Glutamatergic neuron (in vitro differentiated cells): ENCODE data around the gene IRF7. TPM values are rescaled to one million over a fixed set of nuclear protein-coding genes. Genes with fewer than 3 reads are reported as not detected.

Source experiments
- DNase-seq: peaks from one replicate; pipeline ENCODE4 v3.0.0; 2022
- H3K27ac Mint-ChIP-seq: one replicate; pipeline ENCODE4 v1.8.0; 2020; ENCODE audit warnings: mild to moderate bottlenecking, mixed read lengths, inconsistent platforms; ENCODE audit not compliant: unreplicated experiment
- H3K27me3 Mint-ChIP-seq: one replicate; pipeline ENCODE4 v1.8.0; 2020; ENCODE audit warnings: mild to moderate bottlenecking, moderate library complexity, mixed read lengths, inconsistent platforms; ENCODE audit not compliant: unreplicated experiment
- H3K36me3 Mint-ChIP-seq: one replicate; pipeline ENCODE4 v1.8.0; 2020; ENCODE audit warnings: mild to moderate bottlenecking, mixed read lengths, inconsistent platforms; ENCODE audit not compliant: unreplicated experiment
- H3K4me1 Mint-ChIP-seq: one replicate; pipeline ENCODE4 v1.8.0; 2020; ENCODE audit warnings: mild to moderate bottlenecking, low read depth, mixed read lengths, inconsistent platforms; ENCODE audit not compliant: unreplicated experiment
- H3K4me3 Mint-ChIP-seq: one replicate; pipeline ENCODE4 v1.8.0; 2020; ENCODE audit warnings: mild to moderate bottlenecking, mixed read lengths, inconsistent platforms; ENCODE audit not compliant: unreplicated experiment
- H3K9me3 Mint-ChIP-seq: one replicate; pipeline ENCODE4 v1.8.0; 2020; ENCODE audit warnings: mild to moderate bottlenecking, moderate library complexity, mixed read lengths, inconsistent platforms; ENCODE audit not compliant: unreplicated experiment
- total RNA-seq: library from RNA; stranded (reverse); fragmentation: NEBNext Ultra II Directional; extraction: Animal tissue kit (Norgen Biotek cat#: 25700); gene quantifications from one replicate; pipeline ENCODE4 v1.2.1, GENCODE V29; 2021; ENCODE audit not compliant: unreplicated experiment
- TF ChIP-seq, protein P1 (sequence below): fragments of 200-600 bp; sonication (generic); IDR thresholded peaks from one replicate; pipeline ENCODE4 v1.5.0; 2021; ENCODE audit not compliant: partially characterized antibody, unreplicated experiment

IRF7 gene
- total RNA-seq, 1 donor from 2014 or later = 17.7 TPM

DNA sequence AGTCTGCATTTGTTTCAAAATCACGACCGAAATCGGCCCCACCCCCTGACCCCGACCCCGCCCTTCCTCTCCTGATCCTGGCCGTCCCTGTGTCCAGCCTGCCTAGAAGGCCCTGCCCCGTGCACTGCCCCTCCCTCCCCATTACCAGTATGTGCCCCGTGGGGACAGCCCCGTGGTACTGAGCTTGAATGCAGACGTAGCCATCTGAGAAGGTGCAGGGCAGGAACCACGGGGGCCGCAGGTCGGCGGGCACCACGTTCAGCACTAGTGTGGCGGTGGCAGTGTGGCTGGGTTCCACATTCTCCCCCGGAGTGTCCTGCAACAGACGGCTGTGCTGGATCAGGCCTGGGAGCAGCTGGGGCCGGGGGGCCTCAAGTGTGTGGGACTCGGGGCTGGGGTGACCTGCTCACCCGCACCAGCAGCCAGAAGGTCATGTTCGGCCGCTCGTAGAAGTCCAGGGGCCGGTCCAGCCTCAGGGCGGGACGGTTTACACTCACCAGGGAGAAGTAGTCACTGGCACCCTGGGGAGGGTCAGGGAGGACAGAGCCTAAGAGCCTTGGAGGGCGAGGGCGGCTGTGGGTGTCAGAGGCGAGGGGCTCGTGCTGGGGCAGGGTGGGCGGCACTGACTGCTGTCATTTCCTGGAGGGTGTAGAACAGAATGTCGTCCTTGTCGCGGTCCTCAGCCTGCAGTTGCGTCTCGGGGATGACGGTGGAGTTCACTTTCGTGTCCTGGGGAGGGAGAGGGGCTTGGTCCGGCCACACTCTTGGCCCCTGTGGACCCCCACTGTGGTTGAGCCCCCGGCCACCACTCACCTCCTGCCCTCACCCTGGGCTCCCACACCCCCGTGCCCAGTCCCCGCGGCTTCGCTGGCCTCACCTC, 5.4 kb upstream of the IRF7 start:
- no peak for DNase-seq
- Mint-ChIP-seq H3K36me3 (no peaks in the 10 kb centered on the region), H3K27ac (no peak overlapping the region), H3K9me3 (no peaks in the 10 kb centered on the region), H3K4me1 (no peaks in the 10 kb centered on the region), H3K27me3 (peaks cover 7% of the 10 kb centered on the region), H3K4me3 (no peak overlapping the region)
- TF ChIP-seq, protein P1, sequence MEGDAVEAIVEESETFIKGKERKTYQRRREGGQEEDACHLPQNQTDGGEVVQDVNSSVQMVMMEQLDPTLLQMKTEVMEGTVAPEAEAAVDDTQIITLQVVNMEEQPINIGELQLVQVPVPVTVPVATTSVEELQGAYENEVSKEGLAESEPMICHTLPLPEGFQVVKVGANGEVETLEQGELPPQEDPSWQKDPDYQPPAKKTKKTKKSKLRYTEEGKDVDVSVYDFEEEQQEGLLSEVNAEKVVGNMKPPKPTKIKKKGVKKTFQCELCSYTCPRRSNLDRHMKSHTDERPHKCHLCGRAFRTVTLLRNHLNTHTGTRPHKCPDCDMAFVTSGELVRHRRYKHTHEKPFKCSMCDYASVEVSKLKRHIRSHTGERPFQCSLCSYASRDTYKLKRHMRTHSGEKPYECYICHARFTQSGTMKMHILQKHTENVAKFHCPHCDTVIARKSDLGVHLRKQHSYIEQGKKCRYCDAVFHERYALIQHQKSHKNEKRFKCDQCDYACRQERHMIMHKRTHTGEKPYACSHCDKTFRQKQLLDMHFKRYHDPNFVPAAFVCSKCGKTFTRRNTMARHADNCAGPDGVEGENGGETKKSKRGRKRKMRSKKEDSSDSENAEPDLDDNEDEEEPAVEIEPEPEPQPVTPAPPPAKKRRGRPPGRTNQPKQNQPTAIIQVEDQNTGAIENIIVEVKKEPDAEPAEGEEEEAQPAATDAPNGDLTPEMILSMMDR = no peak

DNA sequence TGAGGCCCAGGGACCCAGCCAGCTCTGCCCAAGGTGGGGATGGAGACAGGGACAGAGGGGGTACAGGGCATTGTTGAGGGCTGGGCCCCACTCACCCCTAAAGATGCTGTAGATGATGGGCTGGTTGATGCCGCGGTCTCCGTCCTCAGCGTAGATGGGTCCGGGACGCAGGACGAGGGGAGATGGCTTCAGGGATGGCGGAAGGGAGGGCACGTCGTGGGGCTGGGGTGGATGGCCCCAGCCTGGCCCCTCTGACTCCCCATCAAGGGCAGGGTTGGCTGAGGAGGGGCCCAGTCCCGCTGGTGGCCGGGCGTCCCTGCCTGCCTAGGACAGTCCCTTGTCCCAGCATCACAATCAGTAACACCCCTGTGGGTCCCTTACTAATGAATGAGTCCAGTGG, 4.5 kb upstream of the IRF7 start:
- peaks cover 7% of the 10 kb centered on the region for H3K27me3 Mint-ChIP-seq
- no peak overlapping the region for H3K4me3 Mint-ChIP-seq
- TF ChIP-seq, protein P1 = no peak
- H3K4me1 Mint-ChIP-seq = no peaks in the 10 kb centered on the region
- no peak for DNase-seq
- no peaks in the 10 kb centered on the region for H3K36me3 Mint-ChIP-seq
- H3K9me3 Mint-ChIP-seq = no peaks in the 10 kb centered on the region
- H3K27ac Mint-ChIP-seq = no peak overlapping the region

GRCh38 chr11:619628-620050, 3.9 kb upstream of the IRF7 start:
- H3K4me1 Mint-ChIP-seq = no peaks in the 10 kb centered on the region
- DNase-seq = no peak
- no peaks in the 10 kb centered on the region for H3K9me3 Mint-ChIP-seq
- no peaks in the 10 kb centered on the region for H3K36me3 Mint-ChIP-seq
- H3K27ac Mint-ChIP-seq = no peak overlapping the region
- TF ChIP-seq, protein P1 = no peak
- H3K4me3 Mint-ChIP-seq = no peak overlapping the region
- peaks cover 8% of the 10 kb centered on the region for H3K27me3 Mint-ChIP-seq

GRCh38 chr11:618856-619627, 3.3 kb upstream of the IRF7 start:
- no peak for DNase-seq
- H3K4me3 Mint-ChIP-seq = no peak overlapping the region
- peaks cover 2% of the 10 kb centered on the region for H3K9me3 Mint-ChIP-seq
- no peaks in the 10 kb centered on the region for H3K36me3 Mint-ChIP-seq
- no peak overlapping the region for H3K27ac Mint-ChIP-seq
- TF ChIP-seq, protein P1 = no peak
- peaks cover 10% of the 10 kb centered on the region for H3K27me3 Mint-ChIP-seq
- H3K4me1 Mint-ChIP-seq = peaks cover 2% of the 10 kb centered on the region
